Aortic smooth muscle cell (primary cell): ENCODE data around the gene SLK. TPM values are rescaled to one million over a fixed set of nuclear protein-coding genes. Genes with fewer than 3 reads are reported as not detected.

ENCODE experiments used
- total RNA-seq: library from RNA; depleted of rRNA; stranded (reverse); fragments of >200 nt; gene quantifications from 2 replicates; pipeline ENCODE4 v1.2.3, GENCODE V29; 2014

The SLK gene
- total RNA-seq = 107 and 113 TPM in 2 replicates

DNA sequence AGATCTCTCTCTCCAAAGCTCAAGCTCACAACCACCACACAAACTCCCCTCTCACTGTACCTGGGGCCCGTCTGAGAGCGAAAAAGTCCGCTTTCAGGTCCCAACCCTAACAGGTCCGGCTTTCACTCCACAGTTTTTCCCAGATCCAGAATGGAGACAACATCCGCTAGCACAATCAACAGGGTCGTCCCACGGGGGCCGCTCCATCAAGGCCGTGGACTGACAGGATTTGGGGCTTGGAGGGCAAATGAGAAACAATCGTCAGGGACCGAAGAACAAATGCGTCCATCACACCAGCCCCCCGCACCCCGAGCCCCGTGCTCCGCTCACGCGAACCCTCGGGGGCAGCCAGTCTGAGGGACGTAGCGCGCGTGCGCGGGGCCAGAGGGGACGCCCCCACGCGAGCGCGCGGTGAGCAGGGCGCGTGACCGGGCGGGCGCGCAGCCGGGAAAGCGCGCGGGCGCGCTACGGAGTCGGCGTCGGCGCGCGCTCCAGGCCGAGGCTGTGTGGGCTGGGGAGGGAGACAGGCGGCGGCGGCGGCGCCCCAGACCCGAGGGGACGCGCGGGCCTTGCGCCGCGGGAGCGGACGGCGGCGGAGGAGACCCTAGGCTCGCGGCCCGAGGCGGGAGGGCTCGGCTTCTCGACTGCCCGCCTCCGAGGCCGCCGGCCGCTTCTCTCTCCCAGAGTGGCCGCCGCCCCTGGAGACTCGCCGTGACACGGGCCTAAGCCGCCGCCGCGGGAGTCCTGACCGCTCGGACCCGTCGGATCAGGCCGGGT is at the start of gene SLK:
SLK (plus strand) TSS at position 470 of the 777 bp plus-strand sequence. CDS start 606 bp downstream, outside the sequence.

GRCh38 chr10:103918053-103918846 is 48.7 kb upstream of the SLK start, which contains the start of gene STN1:
STN1 (minus strand) TSS chr10:103918184; CDS start chr10:103917594, 590 bp downstream.

Other genes with a start within 250 kb of the SLK start
- 10.2 and 11.6 TPM in 2 replicates for gene SH3PXD2A, start 111.6 kb upstream of the SLK start, total RNA-seq
- gene STN1, start 49.0 kb upstream of the SLK start, total RNA-seq = 50.6 and 53.7 TPM in 2 replicates
- 1.3 and 1.4 TPM in 2 replicates for gene COL17A1, start 118.7 kb downstream of the SLK start, total RNA-seq
- gene SFR1, start 155.0 kb downstream of the SLK start, total RNA-seq = 15.9 and 23.6 TPM in 2 replicates